ENCODE measurements around the gene AFG3L2. TPM values are rescaled to one million over a fixed set of nuclear protein-coding genes. Genes with fewer than 3 reads are reported as not detected.

Gene AFG3L2
- total and polyA plus RNA-seq, 2 of the 13 experiments (the other 11 are each of a cell fraction or from before 2014, with no cell fraction given) = 28.6 to 86.9 TPM

- Histone ChIP-seq H3K4me1 (ENCODE audit: insufficient read depth, low read length) (peaks cover 23% of the 10 kb centered on the region), H3K27ac (ENCODE audit: extremely low read length, insufficient read depth, low read length) (no peak overlapping the region), H3K36me3 (replicated peaks in 1 of 2; ENCODE audit: control insufficient read depth in 1 of 2, insufficient read depth in 2 of 2, low read length in 2 of 2) (peaks cover 18 to 52% of the 10 kb centered on the region in 2 experiments), H3K4me2 (ENCODE audit: low read depth, low read length) (no peak overlapping the region), H3K9me3 (ENCODE audit: low read length) (no peaks in the 10 kb centered on the region), H3K27me3 (ENCODE audit: control insufficient read depth in 1 of 2, insufficient read depth in 2 of 2, low read length in 2 of 2) (no peaks in the 10 kb centered on the region), H3K79me2 (ENCODE audit: insufficient read depth, low read length) (no peaks in the 10 kb centered on the region), H3K4me3 (replicated peaks in 1 of 3; ENCODE audit: insufficient read depth in 1 of 3, low read depth in 2 of 3, low read length in 3 of 3) (no peak overlapping the region), H3K9ac (ENCODE audit: insufficient read depth, low read depth, low read length) (no peak overlapping the region), H2AFZ (ENCODE audit: low read length) (no peak overlapping the region), H4K20me1 (ENCODE audit: insufficient read depth, low read length) (peaks cover 17% of the 10 kb centered on the region)
- ChIA-PET POLR2A (no interaction called here), CTCF (ENCODE audit: low intra/inter-chr PET ratio, low total read pairs) (no interaction called here)
- no TSS peak for BruUV-seq (replicated peaks)
- TF ChIP-seq SSRP1 (CRISPR knock-in tag; IDR thresholded peaks at IDR 0.05) = no peak
- no peak for TF ChIP-seq ZSCAN31 (CRISPR knock-in tag; IDR thresholded peaks at IDR 0.05; ENCODE audit: low read depth)
- TF ChIP-seq KAT8 (CRISPR knock-in tag; IDR thresholded peaks at IDR 0.05) = no peak
- TF ChIP-seq NCOR1 (IDR thresholded peaks at IDR 0.05; ENCODE audit: borderline replicate concordance, low read length) = no peak
- no peak for TF ChIP-seq MYPOP (CRISPR knock-in tag; IDR thresholded peaks at IDR 0.05)
- no peak for TF ChIP-seq PBX2 (CRISPR knock-in tag; IDR thresholded peaks at IDR 0.05)
- TF ChIP-seq ZNF775 (CRISPR knock-in tag; IDR thresholded peaks at IDR 0.05; ENCODE audit: borderline replicate concordance) = no peak
- no peak for TF ChIP-seq TEAD3 (CRISPR knock-in tag; optimal IDR thresholded peaks at IDR 0.05; ENCODE audit: borderline replicate concordance)
- no peak for TF ChIP-seq ZMAT5 (CRISPR knock-in tag; IDR thresholded peaks at IDR 0.05; ENCODE audit: borderline replicate concordance, low read depth)
- no peak for TF ChIP-seq ZNF781 (CRISPR knock-in tag; IDR thresholded peaks at IDR 0.05; ENCODE audit: borderline replicate concordance, not compliant biosample characterization)
- no peak for TF ChIP-seq MLLT10 (CRISPR knock-in tag; IDR thresholded peaks at IDR 0.05)
- TF ChIP-seq RBFOX2 (IDR thresholded peaks at IDR 0.05; ENCODE audit: low read depth, low read length) = no peak
- no peak for TF ChIP-seq MBD4 (IDR thresholded peaks at IDR 0.05; ENCODE audit: borderline replicate concordance, low read length)
- no peak for TF ChIP-seq MEIS2 (CRISPR knock-in tag; IDR thresholded peaks at IDR 0.05)
- TF ChIP-seq MIER2 (CRISPR knock-in tag; IDR thresholded peaks at IDR 0.05) = no peak
- no peak for TF ChIP-seq ZFP36L1 (CRISPR knock-in tag; IDR thresholded peaks at IDR 0.05)
- TF ChIP-seq NFIB (CRISPR knock-in tag; IDR thresholded peaks at IDR 0.05; ENCODE audit: borderline replicate concordance) = no peak
- WGBS (ENCODE audit: low lambda C conversion rate) = 95% methylated on average over 2 of the region's 2 CpGs
- intact Hi-C loops (cut with micrococcal nuclease; ENCODE audit: unreplicated experiment) (no loop called here), in situ Hi-C loops (cut with HindIII; ENCODE audit: extremely low pct_ligation_motif_present, low pct_unique_long_range_greater_than_20kb) (no loop called here)
- ATAC-seq (no peak), FAIRE-seq (no peak), DNase-seq (ENCODE audit: low spot score) (no peak)
These were observed 38.6 kb downstream of the AFG3L2 start for GRCh38 chr18:12338382-12338781.

Measured in HepG2 (cell line).